Brain microvascular endothelial cell (primary cell): Measurements from ENCODE around the gene RELA.

Experiments used
- DNase-seq: peaks from one replicate; pipeline ENCODE4 v3.0.0-alpha.2; 2020
- H3K27ac ChIP-seq: fragments of 250-450 bp; sonication (Bioruptor Pico); 2 replicates; pipeline ENCODE4 v1.5.1; 2020; ENCODE audit warnings: mild to moderate bottlenecking, moderate library complexity
- H3K27me3 ChIP-seq: fragments of 250-450 bp; sonication (Bioruptor Pico); replicated peaks from 2 replicates; pipeline ENCODE4 v1.5.1; 2020; ENCODE audit warnings: mild to moderate bottlenecking
- H3K36me3 ChIP-seq: fragments of 250-450 bp; sonication (Bioruptor Pico); replicated peaks from 2 replicates; pipeline ENCODE4 v1.5.1; 2020; ENCODE audit warnings: mild to moderate bottlenecking
- H3K4me3 ChIP-seq: 2 replicates; pipeline ENCODE4 v1.5.1; 2011; ENCODE audit warnings: low read depth, mild to moderate bottlenecking, control low read depth, low read length, moderate library complexity
- in situ Hi-C: cut with HindIII; loops from 2 replicates; pipeline ENCODE4 v1.10.0; 2017; ENCODE audit warnings: low sequenced_read_pairs, low pct_ligation_motif_present
- TF ChIP-seq, protein P1 (sequence below): IDR thresholded peaks from 2 replicates; pipeline ENCODE4 v1.5.1; 2011; ENCODE audit warnings: low read depth, mild to moderate bottlenecking, moderate library complexity, low read length, control low read depth, inconsistent platforms; ENCODE audit errors: missing control alignments

RELA gene

DNA sequence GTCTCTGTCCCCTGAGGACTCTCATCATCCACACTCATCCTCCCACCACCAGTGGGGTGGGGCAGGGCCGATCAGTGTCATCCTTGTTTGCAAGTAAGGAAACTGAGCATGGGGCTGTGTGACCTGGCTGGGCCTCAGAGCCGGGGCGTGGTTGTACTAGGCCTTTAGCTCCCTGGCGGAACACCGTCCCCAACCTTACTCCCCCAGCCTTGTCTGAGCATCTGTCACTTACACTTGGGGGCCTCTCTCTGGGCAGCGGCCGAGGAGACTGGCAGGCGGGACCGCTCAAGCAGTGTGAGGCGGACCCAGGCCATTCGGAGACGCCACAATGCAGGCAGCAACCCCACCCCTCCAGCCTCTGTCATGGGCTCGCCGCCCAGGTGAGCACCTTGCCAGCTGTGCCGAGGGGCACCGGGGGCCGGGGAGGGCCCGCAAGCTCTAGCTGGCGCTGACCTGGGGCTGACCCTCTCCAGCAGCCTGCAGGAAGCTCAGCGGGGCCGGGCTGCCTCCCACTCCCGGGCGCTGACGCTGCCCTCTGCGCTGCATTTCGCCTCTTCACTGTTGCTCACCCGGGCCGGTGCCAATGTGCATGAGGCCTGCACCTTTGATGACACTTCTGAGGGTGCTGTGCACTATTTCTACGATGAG, 43.3 kb downstream of the RELA start:
- in situ Hi-C loops, result no loop called here
- peaks cover 62% of the 10 kb centered on the region for H3K36me3 ChIP-seq
- no peak for DNase-seq

GRCh38 chr11:65618763-65619162, 44.0 kb downstream of the RELA start:
- Histone ChIP-seq H3K27me3 (no peaks in the 10 kb centered on the region), H3K4me3 (no peak overlapping the region), H3K36me3 (peaks cover 56% of the 10 kb centered on the region), H3K27ac (no peak overlapping the region)
- no peak for DNase-seq
- TF ChIP-seq, protein P1, sequence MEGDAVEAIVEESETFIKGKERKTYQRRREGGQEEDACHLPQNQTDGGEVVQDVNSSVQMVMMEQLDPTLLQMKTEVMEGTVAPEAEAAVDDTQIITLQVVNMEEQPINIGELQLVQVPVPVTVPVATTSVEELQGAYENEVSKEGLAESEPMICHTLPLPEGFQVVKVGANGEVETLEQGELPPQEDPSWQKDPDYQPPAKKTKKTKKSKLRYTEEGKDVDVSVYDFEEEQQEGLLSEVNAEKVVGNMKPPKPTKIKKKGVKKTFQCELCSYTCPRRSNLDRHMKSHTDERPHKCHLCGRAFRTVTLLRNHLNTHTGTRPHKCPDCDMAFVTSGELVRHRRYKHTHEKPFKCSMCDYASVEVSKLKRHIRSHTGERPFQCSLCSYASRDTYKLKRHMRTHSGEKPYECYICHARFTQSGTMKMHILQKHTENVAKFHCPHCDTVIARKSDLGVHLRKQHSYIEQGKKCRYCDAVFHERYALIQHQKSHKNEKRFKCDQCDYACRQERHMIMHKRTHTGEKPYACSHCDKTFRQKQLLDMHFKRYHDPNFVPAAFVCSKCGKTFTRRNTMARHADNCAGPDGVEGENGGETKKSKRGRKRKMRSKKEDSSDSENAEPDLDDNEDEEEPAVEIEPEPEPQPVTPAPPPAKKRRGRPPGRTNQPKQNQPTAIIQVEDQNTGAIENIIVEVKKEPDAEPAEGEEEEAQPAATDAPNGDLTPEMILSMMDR, result no peak
- in situ Hi-C loops, result no loop called here

More for the DNA sequence above, 43.3 kb downstream of the RELA start:
- Histone ChIP-seq H3K27me3 (no peaks in the 10 kb centered on the region), H3K27ac (no peak overlapping the region), H3K4me3 (no peak overlapping the region)
- TF ChIP-seq, protein P1, result no peak

GRCh38 chr11:65617990-65618751, 44.5 kb downstream of the RELA start:
- TF ChIP-seq, protein P1, result no peak
- H3K4me3 ChIP-seq, result no peak overlapping the region
- in situ Hi-C loops, result no loop called here
- H3K27ac ChIP-seq, result no peak overlapping the region
- DNase-seq, result no peak
- H3K36me3 ChIP-seq, result peaks cover 50% of the 10 kb centered on the region
- H3K27me3 ChIP-seq, result no peaks in the 10 kb centered on the region

DNA sequence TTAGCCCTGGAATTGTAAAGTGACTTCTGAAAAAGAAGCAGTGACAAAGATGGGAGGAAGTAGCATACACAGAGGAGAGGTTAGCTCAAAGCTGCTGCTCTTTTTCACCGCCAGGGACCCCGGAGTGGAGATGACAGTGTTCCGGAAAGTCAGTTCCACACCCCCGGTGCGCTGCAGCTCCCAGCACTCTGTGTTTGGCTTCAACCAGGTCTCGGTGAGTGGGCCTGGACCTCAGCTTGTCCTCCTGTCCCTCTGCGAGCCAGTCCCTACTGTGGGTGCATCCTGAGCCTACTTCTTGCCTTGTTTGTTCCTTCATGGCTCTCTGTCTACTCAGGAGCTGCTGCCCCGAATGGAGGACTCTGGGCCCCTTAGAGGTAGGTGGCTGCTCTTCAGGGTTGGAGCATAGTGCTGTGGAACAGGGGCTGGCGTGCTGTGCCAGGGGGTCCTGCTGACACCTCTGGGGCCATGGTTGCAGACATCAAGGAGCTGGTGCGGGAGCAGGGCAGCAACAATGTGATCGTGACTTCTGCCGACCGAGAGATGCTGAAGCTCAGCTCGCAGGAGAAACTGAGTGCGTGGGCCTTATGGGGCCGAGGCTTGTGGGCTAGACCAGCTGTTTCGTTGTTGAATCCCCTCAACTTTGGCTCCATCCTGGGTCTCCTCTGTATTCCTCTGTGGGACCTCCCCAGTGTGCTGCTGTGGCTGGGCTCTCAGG, 45.4 kb downstream of the RELA start:
- no peak for DNase-seq
- TF ChIP-seq, protein P1, result no peak
- Histone ChIP-seq H3K27ac (no peak overlapping the region), H3K27me3 (no peaks in the 10 kb centered on the region), H3K36me3 (peaks cover 45% of the 10 kb centered on the region), H3K4me3 (no peak overlapping the region)
- in situ Hi-C loops, result no loop called here

GRCh38 chr11:65616575-65617001, 46.1 kb downstream of the RELA start:
- no peak for DNase-seq
- no peak overlapping the region for H3K27ac ChIP-seq
- peaks cover 38% of the 10 kb centered on the region for H3K36me3 ChIP-seq
- no peaks in the 10 kb centered on the region for H3K27me3 ChIP-seq
- TF ChIP-seq, protein P1, result no peak
- H3K4me3 ChIP-seq, result peak overlapping the region; percentile 90
- in situ Hi-C loops, result no loop called here
